Hypothalamus (tissue), 51 donors: ENCODE results near the gene KLK15.

Source experiments
- DNase-seq, 51 donors: peaks; one replicate each; lab custom pipeline; 2025; lab: John Stamatoyannopoulos, UW

Gene KLK15

GRCh38 chr19:50833117-50833801 lies at the start of gene KLK15:
Gene KLK15, minus strand, starts transcription at chr19:50833574. Its CDS starts 2,082 bp downstream, at chr19:50831492.
- no peak for DNase-seq

- DNase-seq, result no peak
Measured at GRCh38 chr19:50882188-50882587, 48.8 kb upstream of the KLK15 start.

GRCh38 chr19:50880241-50880640 lies 46.9 kb upstream of the KLK15 start:
- no peak for DNase-seq

GRCh38 chr19:50878851-50879250 lies 45.5 kb upstream of the KLK15 start:
- DNase-seq, result no peak

GRCh38 chr19:50877338-50877737 lies 44.0 kb upstream of the KLK15 start:
- no peak for DNase-seq

GRCh38 chr19:50876456-50876855 lies 43.1 kb upstream of the KLK15 start:
- DNase-seq, result no peak

GRCh38 chr19:50875795-50876422 lies 42.5 kb upstream of the KLK15 start:
- DNase-seq, result no peak

GRCh38 chr19:50874211-50874610 lies 40.8 kb upstream of the KLK15 start:
- no peak for DNase-seq

- DNase-seq, result no peak
Measured at GRCh38 chr19:50873056-50873455, 39.7 kb upstream of the KLK15 start, which contains the start of gene KLK2. Gene KLK2, plus strand, starts transcription at chr19:50873439. Its CDS starts 35 bp downstream, at chr19:50873474.

GRCh38 chr19:50870417-50871089 lies 37.2 kb upstream of the KLK15 start:
- DNase-seq, result no peak

GRCh38 chr19:50869479-50869878 lies 36.1 kb upstream of the KLK15 start:
- DNase-seq, result no peak

- DNase-seq, result no peak
Measured at GRCh38 chr19:50861496-50862286, 28.3 kb upstream of the KLK15 start.

GRCh38 chr19:50861010-50861409 lies 27.6 kb upstream of the KLK15 start:
- DNase-seq, result no peak

GRCh38 chr19:50859849-50860248 lies 26.5 kb upstream of the KLK15 start:
- no peak for DNase-seq

- no peak for DNase-seq
Measured at GRCh38 chr19:50858886-50859285, 25.5 kb upstream of the KLK15 start.

GRCh38 chr19:50857366-50857765 lies 24.0 kb upstream of the KLK15 start:
- no peak for DNase-seq

GRCh38 chr19:50854636-50855410 lies 21.4 kb upstream of the KLK15 start, which contains the start of gene KLK3:
Gene KLK3, plus strand, starts transcription at chr19:50854915. Its CDS starts 41 bp downstream, at chr19:50854956.
- DNase-seq, result no peak

- DNase-seq, result no peak
Measured at GRCh38 chr19:50851620-50852019, 18.2 kb upstream of the KLK15 start.

GRCh38 chr19:50850738-50851137 lies 17.4 kb upstream of the KLK15 start:
- DNase-seq, result no peak

GRCh38 chr19:50844296-50844935 lies 11.0 kb upstream of the KLK15 start:
- no peak for DNase-seq
